Measurements from ENCODE around the gene ALDH1A1. TPM values are rescaled to one million over a fixed set of nuclear protein-coding genes. Genes with fewer than 3 reads are reported as not detected.

ALDH1A1 gene
- total RNA-seq, 3 donors from 2014 or later (not counting 1 experiment from before 2014, with no cell fraction given) = 0.57 to 1.7 TPM; not detected in 1

GRCh38 chr9:72911816-72912215 is 41.0 kb downstream of the ALDH1A1 start:
- Histone ChIP-seq H3K4me3 (ENCODE audit: low read length) (no peak overlapping the region), H3K27ac (ENCODE audit: low read length) (no peak overlapping the region), H3K9me3 (ENCODE audit: control insufficient read depth, insufficient read depth, low read length) (no peaks in the 10 kb centered on the region), H3K27me3 (ENCODE audit: control insufficient read depth, insufficient read depth, low read length) (no peaks in the 10 kb centered on the region), H3K4me1 (ENCODE audit: control insufficient read depth, insufficient read depth, low read length) (no peaks in the 10 kb centered on the region), H3K36me3 (ENCODE audit: control insufficient read depth, insufficient read depth, low read length) (no peaks in the 10 kb centered on the region)
- WGBS (ENCODE audit: insufficient coverage) = 83% methylated on average over 2 of the region's 2 CpGs
- ATAC-seq (no peak), DNase-seq (no peak)
- intact Hi-C loops (cut with micrococcal nuclease) = no loop called here
- Mint-ChIP-seq H3K27ac (no peak overlapping the region), H3K9me3 (no peaks in the 10 kb centered on the region), H3K36me3 (no peaks in the 10 kb centered on the region), H3K27me3 (ENCODE audit: low read depth in 2 of 2) (no peaks in the 10 kb centered on the region), H3K4me3 (no peak overlapping the region), H3K4me1 (no peaks in the 10 kb centered on the region)
- TF ChIP-seq CTCF (IDR thresholded peaks at IDR 0.05) = no peak

GRCh38 chr9:72911247-72911775 is 41.5 kb downstream of the ALDH1A1 start:
- Mint-ChIP-seq H3K27me3 (ENCODE audit: low read depth in 2 of 2) (no peaks in the 10 kb centered on the region), H3K27ac (no peak overlapping the region), H3K9me3 (no peaks in the 10 kb centered on the region), H3K36me3 (no peaks in the 10 kb centered on the region), H3K4me1 (no peaks in the 10 kb centered on the region), H3K4me3 (no peak overlapping the region)
- Histone ChIP-seq H3K36me3 (ENCODE audit: control insufficient read depth, insufficient read depth, low read length) (no peaks in the 10 kb centered on the region), H3K27ac (ENCODE audit: low read length) (no peak overlapping the region), H3K4me1 (ENCODE audit: control insufficient read depth, insufficient read depth, low read length) (no peaks in the 10 kb centered on the region), H3K4me3 (ENCODE audit: low read length) (no peak overlapping the region), H3K9me3 (ENCODE audit: control insufficient read depth, insufficient read depth, low read length) (no peaks in the 10 kb centered on the region), H3K27me3 (ENCODE audit: control insufficient read depth, insufficient read depth, low read length) (no peaks in the 10 kb centered on the region)
- WGBS (ENCODE audit: insufficient coverage) = 95% methylated on average over 2 of the region's 2 CpGs
- DNase-seq (no peak), ATAC-seq (no peak)
- TF ChIP-seq CTCF (IDR thresholded peaks at IDR 0.05) = no peak
- intact Hi-C loops (cut with micrococcal nuclease) = no loop called here

DNA sequence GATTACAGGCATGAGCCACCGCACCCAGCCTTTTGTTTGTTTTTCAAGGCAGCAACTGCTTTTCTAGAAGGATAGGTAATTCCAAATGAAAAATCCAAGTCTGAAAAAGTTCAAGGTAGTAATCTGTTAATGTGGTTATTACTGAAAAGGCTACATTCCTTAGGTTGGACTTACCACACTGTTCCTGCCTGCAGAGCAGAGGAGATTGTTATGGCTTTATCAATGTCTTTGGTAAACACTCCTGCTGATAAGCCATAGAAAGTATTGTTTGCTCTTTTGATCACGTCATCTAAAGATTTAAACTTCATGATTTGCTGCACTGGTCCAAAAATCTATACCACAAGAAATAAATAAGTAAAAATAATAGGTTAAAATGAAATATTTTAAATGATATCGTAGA is 43.4 kb downstream of the ALDH1A1 start:
- Histone ChIP-seq H3K27ac (ENCODE audit: low read length) (no peak overlapping the region), H3K4me3 (ENCODE audit: low read length) (no peak overlapping the region), H3K4me1 (ENCODE audit: control insufficient read depth, insufficient read depth, low read length) (no peaks in the 10 kb centered on the region), H3K27me3 (ENCODE audit: control insufficient read depth, insufficient read depth, low read length) (no peaks in the 10 kb centered on the region), H3K9me3 (ENCODE audit: control insufficient read depth, insufficient read depth, low read length) (no peaks in the 10 kb centered on the region), H3K36me3 (ENCODE audit: control insufficient read depth, insufficient read depth, low read length) (no peaks in the 10 kb centered on the region)
- no peak overlapping the region for H3K27ac Mint-ChIP-seq
- H3K4me1 Mint-ChIP-seq = no peaks in the 10 kb centered on the region
- no peak for TF ChIP-seq CTCF (IDR thresholded peaks at IDR 0.05)
- intact Hi-C loops (cut with micrococcal nuclease) = no loop called here
- no peaks in the 10 kb centered on the region for H3K27me3 Mint-ChIP-seq (ENCODE audit: low read depth in 2 of 2)
- H3K9me3 Mint-ChIP-seq = no peaks in the 10 kb centered on the region
- 100% methylated on average over 1 of the region's 3 CpGs for WGBS (ENCODE audit: insufficient coverage)
- H3K36me3 Mint-ChIP-seq = no peaks in the 10 kb centered on the region
- ATAC-seq (no peak), DNase-seq (no peak)
- no peak overlapping the region for H3K4me3 Mint-ChIP-seq

DNA sequence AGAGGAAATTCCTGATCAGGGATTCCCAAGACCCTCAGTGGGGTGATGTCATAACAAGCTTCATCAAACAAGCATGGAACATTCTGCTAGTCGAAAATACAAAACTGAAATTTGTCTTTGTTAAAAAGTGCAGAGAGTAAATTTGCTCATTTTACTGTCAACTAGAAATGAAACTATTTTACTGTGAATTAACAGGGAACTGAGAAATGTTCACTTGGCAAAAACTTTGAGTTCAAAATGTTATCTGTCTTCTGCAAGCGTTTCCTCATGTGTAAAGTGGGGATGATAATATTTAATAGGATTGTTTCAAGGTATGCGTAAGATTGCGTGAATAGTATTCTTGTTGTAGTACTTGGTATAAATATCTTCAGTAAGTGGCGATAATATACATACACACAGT is 45.4 kb downstream of the ALDH1A1 start:
- no peak for TF ChIP-seq CTCF (IDR thresholded peaks at IDR 0.05)

More for the DNA sequence above, 45.4 kb downstream of the ALDH1A1 start:
- H3K27me3 ChIP-seq (ENCODE audit: control insufficient read depth, insufficient read depth, low read length) = no peaks in the 10 kb centered on the region
- Mint-ChIP-seq H3K9me3 (no peaks in the 10 kb centered on the region), H3K4me3 (no peak overlapping the region), H3K4me1 (no peaks in the 10 kb centered on the region), H3K36me3 (no peaks in the 10 kb centered on the region), H3K27ac (no peak overlapping the region), H3K27me3 (ENCODE audit: low read depth in 2 of 2) (no peaks in the 10 kb centered on the region)
- no peaks in the 10 kb centered on the region for H3K36me3 ChIP-seq (ENCODE audit: control insufficient read depth, insufficient read depth, low read length)
- WGBS (ENCODE audit: insufficient coverage) = 90% methylated on average over 1 of the region's 5 CpGs
- DNase-seq (no peak), ATAC-seq (no peak)
- H3K27ac ChIP-seq (ENCODE audit: low read length) = no peak overlapping the region
- no peaks in the 10 kb centered on the region for H3K9me3 ChIP-seq (ENCODE audit: control insufficient read depth, insufficient read depth, low read length)
- no peaks in the 10 kb centered on the region for H3K4me1 ChIP-seq (ENCODE audit: control insufficient read depth, insufficient read depth, low read length)
- intact Hi-C loops (cut with micrococcal nuclease) = no loop called here
- H3K4me3 ChIP-seq (ENCODE audit: low read length) = no peak overlapping the region

All from natural killer cell (primary cell).